CD4-positive, alpha-beta T cell treated with Interleukin-1 beta for 1 hour (primary cell): ENCODE measurements around the gene L1CAM.

ENCODE experiments used
- DNase-seq, 2 donors: peaks; one replicate each; pipeline ENCODE4 v3.0.0-alpha.2; 2020 to 2022

L1CAM gene

DNA sequence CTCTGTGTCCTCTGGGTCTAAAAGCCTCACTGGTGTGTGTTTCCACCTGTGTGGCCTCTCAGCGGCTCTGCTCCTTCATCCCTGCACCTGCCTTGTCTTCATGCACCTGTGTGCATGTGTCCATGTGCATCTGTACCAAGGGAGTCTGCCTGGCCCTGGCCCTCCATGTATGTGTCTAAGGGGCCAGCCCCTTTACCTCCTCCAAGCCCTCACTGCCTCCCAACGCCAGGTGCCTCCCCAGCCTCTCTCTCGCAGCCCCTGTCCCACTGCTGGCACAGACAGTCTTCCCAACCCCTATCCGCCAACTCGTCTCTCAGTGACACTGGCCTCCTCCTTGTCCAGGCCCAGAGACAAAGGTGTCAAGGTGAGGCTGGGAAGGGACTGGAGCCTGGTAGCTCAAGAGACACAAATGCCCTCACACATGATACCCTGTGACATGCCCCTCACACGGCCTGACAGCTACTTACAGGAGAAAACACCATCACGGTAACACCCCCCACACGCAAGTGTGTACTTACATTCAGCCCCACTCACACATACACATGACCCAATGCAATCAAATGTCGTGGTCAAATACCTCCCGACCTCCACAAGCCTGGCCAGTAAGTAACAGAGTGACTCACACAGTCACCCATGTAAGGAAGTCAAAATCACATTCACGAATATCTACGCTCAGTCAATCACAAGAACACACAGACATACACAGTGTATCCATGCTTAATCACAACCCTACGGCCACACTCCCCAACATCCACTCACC is 11.4 kb downstream of the L1CAM start:
- DNase-seq: no peak

DNA sequence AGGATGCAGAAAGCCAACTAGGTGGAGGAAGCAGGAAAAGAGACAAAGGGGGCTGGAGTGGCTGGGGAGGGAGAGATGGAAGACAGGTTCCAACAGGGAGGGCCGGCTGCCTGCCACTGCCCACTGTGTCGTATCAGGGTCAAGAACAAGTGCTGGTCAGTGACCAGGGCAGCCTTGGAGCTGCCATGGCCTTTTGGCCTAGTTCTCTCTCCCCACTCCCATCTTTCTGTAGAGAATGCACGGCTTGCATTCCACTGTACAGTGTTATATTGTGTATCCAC is 11.9 kb downstream of the L1CAM start:
- DNase-seq: no peak

DNA sequence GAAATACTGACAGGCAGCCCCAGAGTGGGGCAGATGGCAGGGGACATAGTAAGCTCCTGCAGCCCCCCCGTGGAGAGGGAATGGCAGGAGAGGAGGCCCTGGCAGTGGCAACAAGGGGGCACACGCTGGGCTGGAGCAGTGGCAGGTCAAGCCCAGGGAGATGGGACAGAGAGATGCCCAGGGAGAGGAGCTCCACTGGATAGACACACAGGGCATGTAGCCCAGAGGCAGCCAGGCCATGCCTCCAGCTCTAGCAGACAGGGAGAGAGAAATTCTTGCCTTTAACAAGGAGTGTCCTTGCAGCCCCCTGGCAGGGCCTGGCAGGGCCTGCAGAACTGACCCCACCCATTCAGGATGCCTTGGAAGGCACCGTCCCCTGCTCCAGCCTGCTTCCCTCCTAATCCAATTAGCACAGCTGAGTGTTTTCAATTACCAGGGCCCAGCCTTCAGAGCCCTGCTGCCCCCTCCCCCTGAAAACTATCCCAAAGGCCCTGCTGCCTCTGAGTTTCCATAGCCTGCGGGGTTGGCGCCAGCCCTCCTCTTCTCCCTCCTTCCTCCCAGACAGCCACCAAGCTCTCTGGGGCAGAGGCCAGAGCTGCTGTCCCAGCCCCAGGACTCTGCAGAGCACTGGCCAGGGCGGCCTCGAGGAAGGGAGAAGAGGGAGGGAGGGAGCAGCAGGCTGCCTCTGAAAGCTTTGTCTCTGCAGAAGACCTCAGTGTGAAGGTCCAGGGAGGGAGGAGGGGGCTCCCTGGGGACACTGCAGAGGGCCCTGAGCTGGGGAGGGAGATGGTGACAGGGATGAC is 12.5 kb downstream of the L1CAM start:
- no peak for DNase-seq

DNA sequence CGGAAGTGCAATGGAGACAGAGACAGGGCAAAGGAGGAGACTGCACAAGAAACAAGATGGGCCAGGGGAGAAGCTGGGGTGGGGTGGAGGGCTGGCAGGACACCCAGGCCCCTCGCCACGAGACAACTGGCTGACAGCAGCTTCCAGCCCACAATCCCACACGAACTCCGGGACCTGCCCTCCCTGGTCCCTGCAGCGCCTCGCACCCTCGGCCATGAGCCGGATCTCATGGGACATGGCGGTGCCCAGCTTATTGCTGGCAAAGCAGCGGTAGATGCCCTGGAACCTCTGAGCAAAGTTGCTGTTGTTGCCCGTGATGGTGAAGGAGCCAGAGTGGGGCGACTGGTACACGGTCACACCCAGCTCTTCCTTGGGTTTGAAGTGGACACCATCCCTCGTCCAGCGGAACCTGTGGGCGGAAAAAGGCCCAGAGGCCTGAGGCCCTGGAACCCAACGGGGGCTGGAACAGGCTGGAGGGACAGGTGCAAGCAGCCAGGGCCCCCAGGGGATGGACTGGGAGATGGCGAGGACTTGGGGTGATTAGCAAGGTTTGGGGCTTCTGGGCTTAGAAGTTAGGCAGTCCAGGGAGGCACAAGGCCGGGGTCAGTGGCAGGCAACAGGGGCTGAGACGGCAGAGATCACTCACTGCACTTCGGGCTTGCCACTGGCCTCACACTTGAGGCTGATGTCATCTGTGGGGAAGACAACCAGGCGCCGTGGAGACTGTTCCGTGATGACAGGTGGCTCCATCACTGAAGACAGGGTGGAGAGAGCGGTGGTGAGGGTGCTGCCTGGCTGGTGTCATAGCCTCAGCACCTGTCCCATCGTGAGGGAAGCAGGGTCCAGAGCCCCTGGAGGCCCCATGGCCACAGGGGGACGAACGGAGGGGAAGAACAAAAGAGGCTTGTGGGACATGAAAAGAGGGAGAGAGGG is 13.8 kb downstream of the L1CAM start:
- DNase-seq: no peak

DNA sequence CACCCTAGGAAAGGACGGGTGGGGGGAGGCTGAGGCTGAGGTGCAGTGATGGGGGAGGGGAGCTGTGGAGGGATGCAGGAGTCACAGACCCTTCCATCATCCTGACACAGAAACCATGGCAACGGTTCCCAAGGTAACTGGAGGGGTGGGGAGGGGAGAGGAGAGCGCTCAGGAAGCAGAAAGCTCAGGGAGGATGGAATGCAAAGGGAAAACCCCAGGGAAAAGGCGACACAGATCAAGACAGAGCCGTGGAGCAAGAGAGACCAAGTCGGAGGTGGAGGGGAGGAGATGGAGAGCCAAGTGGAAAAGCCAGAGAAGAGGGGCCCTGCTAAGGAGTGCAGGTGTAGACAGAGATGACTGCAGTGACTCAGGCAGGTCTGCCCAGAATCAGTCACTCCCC is 14.5 kb downstream of the L1CAM start:
- no peak for DNase-seq

DNA sequence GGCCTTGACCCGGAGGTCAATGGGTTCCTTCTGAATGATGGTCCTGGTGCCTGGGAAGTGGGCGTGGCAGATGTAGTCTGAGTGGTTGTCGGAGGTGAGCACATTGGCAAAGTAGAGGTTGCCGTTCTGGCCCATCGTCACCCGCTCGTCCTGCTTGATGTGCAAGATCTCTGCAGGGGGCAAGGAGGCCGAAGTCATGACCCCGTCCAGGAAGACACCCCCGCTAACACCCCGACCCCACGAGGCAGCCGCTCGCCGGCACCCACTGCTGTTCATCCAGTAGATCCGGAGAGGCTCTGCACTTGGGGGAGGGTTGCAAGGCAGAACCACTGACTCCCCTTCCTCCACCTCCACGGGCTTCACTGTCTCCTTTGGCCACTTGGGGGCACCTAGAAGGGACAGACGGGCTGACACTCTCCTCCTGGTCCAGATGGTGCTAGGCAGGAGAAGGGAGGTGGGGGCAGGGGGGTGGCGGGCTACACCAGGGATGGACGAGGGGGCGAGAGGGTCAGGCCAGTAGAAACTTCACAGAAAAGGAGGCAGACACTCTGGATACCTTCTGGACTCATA is 15.1 kb downstream of the L1CAM start:
- no peak for DNase-seq

DNA sequence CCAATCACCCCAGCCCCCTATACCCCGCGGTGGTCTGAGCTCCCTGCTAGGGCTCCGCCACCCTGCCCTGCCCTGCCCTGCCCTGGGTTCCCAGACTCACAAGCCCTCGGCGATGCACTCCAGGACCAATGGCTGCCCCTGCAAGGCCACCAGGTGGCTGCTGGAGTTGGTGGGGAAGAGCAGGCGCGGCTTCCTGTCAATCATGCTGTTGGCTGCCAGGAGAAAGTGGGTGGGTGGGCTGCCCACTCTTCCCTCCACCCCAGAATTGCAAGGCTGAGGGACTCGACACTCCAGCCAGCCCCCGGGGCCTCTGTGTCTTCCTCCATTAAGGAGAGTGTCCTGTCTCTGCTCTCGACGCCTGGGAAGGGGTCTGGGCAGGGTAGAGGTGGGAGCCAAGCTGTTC is 15.7 kb downstream of the L1CAM start:
- no peak for DNase-seq

DNA sequence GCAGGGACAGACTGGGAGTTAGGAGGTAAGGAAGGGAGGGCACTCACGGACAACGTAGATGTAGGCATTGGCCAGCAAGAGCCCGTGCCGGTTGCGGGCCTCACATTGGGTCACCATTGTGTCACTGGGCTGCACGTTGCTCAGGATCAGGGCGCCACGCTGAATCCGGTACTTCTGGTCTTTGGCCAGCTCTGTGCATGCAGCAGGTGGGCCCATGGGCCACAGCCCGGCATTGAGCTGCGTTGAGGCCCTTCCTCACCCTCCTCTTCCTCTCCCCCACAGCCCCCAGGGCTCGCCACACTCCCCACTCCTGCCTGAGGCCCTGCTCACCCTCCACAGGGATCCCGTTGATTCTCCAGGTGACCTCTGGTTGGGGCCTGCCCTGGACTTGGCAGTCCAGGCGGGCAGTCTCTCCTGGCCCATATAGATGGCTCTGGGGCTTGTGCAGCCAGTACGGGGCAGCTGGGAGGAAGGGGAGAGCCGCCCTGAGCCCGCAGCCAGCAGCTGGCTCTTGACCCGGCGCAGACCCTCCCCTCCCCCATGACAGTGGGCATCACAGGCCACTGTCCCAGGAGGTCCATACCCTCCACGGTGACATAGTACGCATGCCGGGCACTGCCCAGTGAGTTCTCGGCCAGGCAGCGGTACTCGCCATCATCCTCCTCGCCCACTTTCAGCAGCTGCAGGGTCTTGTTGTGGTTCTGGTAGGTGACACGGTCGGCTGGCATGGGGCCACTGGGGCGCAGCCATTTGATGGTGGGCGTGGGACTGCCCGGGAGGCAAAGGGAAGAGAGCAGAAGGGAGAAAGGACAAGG is 16.3 kb downstream of the L1CAM start:
- no peak for DNase-seq

DNA sequence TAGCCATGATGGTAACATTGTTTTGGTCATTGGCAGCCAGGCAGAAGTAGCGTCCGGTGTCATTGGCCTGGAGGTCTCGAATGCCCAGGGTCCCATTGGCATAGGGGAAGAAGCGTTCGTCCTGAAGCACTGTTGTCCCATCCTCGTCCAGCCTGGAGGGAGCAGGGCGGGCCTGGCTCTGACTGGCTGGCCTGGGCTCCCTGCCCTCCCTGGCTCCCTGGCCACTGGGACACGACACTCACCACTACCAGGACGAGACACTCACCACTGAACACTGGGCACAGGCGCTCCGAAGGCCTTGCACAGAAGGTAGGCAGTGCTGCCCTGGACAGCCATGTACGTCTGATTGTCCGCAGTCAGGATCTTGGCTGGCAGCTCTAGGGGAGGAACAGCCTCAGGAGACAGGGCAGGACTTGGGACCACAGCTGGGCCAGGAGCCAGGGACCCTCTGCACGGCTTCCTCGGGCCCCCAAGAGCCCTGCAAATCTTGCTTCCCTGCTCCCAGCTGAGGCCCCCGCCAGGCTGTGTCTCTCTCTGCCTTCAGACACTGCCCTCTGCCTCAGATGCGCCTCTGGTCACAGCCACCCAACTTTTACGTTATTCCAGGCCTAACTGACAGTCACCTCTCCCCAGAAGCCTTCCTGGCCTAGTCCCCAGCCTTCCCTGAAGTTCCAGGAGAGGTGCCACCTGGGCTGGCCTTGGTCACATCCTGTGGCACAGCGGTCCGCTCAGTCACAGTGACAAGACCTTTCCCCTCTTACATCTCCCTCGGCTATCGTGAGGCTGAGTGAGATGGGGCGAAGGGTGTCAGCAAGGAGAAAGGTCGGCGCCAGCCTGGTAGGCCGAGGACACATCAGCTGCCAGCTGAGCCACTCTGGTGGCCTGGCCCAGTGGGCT is 17.1 kb downstream of the L1CAM start:
- no peak for DNase-seq

DNA sequence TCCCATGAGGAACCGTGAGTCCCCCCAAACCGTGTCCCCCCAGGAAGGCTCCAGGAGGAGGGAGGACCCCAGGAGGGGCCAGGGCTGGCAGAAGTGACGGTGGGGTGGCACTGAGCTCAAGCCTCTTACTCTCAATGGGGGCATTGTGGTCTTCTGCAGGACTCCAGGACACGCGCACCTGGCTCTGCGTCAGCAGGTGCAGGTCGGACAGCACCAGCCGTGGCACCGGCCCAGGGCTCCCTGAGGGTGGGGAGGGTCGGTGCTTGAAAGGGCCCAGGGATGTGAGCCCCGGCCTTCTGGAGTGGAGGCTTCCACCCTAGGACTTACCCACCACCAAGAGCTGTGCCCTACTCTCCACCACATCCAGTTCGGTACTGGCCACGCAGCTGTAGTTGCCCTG is 18.3 kb downstream of the L1CAM start:
- no peak for DNase-seq

DNA sequence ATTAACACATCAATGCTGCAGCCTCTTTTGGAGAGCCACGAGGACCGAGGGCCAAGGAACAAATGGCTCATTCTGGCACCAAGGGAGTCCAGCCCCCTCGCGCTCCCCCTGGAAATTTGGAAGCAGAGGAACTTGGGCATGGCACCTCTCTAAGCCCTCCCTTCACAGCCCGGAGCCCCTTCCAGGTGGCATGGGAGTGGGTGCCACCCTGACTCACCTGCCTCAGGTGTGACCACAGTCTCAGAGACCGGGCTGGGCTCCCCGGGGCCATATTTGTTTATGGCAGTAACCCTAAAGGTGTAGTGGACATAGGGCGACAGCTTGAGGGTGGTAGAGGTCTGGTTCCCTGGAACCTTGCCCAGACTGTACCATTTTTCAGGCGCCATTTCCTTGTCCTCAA is 18.8 kb downstream of the L1CAM start:
- DNase-seq: no peak

DNA sequence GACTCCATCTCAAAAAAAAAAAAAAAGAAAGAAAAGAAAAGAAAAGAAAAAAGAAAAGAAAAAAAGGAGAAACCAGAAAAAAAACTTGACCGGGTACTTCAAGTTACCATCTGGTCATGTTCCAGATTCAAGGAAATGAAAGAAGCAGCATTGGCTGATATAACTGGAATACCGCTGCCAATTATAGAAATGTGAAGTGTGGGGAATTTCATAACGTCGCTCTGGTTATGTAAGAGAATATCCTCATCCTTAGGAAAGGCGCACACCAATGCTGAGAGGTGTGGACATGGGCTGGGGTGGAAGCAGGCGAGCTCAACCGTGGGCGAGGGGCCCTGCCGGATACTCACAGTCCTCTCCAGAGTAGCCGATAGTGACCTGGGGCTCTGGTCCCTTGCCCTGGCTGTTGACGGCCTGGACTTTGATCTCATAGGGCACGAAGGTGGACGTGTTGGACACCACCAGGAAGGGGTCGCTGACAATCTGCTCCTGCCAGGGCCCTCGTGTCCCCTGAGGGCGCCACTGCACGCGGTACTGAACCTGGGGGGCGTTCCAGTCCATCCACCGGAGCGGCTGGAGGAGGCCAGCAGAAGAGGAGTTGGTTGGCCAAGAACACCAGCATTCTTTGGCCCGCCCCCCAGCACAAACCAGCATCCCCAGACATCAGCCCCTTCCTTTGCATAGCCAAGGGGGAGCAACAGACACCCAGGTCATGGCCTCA is 19.5 kb downstream of the L1CAM start:
- DNase-seq: no peak

DNA sequence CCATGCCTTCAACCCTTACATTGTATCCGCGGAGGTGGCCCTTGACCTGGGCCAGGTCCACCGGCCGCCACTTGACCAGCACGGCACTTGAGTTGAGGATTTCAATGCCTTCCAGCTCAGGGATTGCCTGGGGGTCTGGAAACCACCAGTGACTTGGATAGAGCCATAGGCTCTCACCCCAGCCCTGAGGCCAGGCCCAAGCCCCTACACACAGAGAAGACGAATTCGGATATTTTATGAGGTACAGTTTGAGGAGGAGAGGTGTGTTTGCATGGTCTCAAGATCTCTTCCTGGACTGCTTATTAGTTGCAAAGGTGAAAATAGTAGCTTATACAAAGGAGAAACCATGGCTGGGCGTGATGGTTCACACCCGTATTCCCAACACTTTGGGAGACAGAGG is 20.3 kb downstream of the L1CAM start:
- no peak for DNase-seq

DNA sequence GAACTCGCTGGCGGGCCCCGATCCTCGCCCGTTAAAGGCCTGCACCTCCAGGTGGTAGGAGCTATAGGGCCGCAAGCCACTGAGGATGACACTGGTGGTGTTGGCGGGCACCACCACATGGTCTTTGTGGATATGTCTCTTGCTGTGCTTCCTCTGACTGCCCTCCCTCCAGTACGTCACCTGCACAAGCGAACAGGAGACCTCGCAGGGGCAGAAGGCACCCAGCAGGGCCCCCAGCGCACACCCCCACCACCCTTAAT is 20.7 kb downstream of the L1CAM start:
- no peak for DNase-seq

DNA sequence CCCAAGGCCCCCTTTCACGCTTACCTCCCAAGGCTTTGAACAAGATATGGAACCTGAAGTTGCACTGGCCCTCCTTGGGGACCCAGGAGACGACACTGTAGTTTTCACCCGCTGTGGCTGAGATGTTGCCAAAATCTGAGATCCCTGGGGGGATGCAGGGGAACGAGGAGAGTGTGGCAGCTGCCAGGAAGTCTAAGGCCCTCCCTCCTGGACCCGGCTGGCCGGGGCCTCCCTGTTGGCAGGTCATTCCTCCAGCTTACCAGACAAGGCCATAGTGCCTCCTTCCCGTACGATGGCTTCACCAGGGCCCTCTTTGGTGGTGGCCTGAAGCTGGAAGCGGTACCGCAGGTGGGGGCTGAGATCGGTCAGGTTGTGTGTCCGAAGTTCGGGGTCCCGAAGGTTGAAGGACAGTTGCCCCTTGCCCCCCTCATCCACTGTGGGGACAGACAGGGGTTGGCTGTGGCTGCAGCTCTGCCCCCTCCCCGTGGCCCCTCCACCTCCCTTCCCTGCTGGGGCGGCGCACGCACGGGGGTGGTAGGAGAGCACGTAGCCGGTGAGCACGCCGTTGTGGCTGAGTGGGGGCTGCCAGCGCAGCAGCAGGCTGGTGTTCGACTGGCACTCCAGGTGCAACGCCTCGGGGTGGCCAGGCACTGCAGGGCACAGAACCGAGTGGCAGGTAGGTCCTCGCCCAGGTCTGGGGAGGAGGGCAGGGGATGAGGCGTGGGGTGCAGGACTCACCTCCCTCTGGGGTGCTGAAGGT is 21.2 kb downstream of the L1CAM start:
- no peak for DNase-seq

DNA sequence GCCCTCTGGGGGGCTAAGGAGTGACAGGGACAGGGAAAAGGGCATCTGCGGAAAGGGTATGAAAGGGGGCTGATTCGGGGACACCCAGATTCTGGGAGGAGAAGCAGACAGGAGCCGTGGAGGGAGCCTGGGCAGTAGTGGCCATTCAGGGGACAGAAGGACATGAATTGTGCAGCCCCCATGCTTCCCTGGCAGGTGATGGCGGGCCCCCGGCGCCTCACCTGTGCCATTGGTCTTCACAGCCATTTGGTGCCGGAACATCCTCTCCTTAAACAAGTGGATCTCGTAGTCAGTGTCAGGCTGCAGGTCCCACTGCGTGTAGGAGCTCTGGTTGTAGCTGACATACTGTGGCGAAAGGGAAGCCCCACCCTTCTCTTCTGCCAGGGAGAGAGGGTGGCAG is 21.9 kb downstream of the L1CAM start:
- DNase-seq: no peak

DNA sequence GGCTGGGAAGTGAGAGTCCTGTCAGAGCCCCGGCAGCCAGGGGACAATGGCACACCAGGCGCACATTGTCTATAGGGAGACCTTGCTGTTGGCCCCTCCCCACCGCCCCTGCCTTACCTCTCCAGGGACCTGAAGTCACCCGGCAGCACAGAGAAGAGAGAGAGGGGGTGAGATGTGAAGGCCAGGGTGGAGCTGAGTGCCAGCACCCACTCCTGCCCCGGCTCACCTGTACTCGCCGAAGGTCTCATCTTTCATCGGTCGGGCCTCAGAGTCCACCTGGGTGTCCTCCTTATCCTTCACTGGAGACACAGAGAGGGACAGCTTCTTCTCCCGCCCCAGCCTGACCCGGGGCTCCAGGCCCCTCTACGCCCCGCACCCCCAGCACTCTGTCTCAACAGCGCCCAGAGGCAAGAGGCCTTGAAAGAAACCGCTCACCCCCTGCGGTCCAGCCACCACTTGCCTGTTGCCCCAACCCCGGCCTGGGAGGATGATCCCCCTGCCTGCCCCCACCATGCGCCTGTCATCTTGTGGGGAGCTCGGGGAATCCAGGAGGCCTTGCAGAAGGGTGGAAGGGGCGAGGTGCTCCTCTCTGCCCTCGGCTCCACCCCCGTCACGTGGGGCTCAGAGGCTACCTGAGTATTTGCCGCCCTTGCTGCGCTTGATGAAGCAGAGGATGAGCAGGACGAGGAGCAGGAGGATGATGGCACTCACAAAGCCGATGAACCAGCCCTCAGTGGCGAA is 22.6 kb downstream of the L1CAM start:
- no peak for DNase-seq

DNA sequence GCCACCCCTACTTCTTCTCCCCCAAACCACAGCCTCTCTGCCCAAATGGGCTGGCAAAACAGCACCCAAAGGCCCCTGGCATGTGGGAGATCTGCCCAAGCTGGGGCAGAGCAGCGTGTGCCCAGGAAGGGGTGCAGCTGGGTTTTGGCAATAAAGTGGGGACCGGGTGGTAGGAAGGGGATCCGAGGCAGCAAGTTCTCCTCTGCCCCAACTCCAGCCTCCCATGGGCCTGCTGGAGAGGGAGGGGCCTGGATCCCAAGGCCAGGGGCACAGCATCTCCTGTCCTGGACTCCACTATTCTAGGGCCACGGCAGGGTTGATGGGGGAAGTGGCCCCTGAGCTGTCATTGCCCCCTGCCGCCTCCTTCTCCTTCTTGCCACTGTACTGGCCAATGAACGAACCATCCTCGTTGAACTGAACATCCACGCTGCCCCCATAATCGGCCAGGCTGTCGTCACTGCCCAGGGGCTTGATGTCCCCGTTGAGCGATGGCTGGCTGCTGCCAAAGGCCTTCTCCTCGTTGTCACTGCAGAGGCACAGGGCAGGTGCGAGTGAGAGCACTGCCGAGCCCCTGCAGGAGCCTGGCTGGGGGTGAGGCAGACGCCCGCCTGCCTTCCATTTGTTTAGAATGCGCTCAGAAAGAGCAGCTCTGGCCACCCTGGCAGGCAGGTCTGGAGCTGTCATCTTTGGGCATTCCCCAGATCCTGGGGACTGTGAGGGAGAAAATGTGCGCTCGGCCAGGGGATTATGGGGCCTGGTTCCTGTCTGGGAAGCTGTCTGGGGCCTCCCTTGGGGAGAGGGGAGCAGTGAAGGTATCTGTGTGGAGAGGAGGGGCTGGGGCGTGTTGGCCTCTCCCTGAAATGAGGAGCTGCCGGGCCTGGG is 23.4 kb downstream of the L1CAM start:
- DNase-seq: no peak
